Astrocyte of the cerebellum (primary cell): ENCODE results near the gene NBEAL2.

ENCODE experiments used
- DNase-seq: peaks from one replicate; pipeline ENCODE4 v3.0.0-alpha.2; 2011; ENCODE audit warnings: low read depth
- H3K4me3 ChIP-seq: 2 replicates; pipeline ENCODE4 v1.5.1; 2011; ENCODE audit warnings: mild to moderate bottlenecking, low read depth, low read length, moderate library complexity
- CTCF ChIP-seq: IDR thresholded peaks from 2 replicates; pipeline ENCODE4 v1.5.1; 2012; ENCODE audit warnings: low read length, low read depth, moderate library complexity, mild to moderate bottlenecking; ENCODE audit errors: missing control alignments
- in situ Hi-C: cut with HindIII; loops from 2 replicates; pipeline ENCODE4 v1.10.0; 2017; ENCODE audit warnings: low sequenced_read_pairs

NBEAL2 gene

DNA sequence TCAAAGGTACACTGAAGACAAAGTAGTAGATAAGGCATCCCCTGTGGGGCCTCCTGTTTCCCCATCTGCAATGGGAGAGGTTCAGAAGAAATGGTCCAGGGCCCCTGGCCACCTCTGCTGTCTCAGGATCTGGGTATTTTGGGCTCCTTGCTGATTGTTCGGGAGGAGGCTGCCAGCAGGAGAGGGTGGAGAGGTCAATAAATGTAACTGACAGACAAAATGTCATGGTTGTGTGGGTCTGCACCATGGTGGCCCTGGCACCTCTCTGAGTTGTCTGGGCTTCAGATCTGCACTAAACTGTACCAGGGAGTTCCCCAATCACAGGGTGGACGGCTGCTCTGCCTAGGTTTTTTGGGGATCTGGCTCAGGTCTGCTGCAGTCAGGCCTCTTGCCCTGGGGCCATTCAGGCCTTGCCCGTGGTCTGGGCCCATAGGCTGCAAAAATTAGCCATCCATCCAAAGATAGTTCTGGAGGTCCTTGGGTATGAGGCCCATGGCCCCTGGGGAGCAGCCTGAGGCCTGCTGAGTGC lies 7.4 kb downstream of the NBEAL2 start:
- no peak overlapping the region for H3K4me3 ChIP-seq
- TF ChIP-seq CTCF, result no peak
- DNase-seq, result no peak
- in situ Hi-C loops, result no loop called here

DNA sequence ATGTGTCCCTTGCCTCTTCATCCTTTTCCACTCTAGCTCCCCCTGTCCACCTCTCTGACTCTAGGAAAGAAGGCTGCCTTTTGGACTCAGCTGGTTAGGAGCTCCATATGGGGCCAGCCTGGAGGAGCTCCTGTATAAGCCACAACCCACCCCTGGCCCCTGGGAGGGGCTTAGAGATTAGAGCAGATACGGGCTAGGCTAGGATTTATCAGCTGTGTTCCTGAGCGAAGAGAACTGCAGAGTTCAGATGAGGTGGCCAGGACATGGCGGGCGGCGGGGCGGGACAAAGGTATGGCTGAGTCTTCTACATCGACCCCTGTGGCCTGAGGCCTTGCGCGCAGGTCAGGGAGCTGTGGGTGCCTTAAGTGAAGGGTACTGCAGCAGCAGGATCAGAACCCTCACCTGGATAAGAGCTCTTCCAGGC lies 7.9 kb downstream of the NBEAL2 start:
- no peak for DNase-seq
- TF ChIP-seq CTCF, result no peak
- in situ Hi-C loops, result no loop called here
- H3K4me3 ChIP-seq, result no peak overlapping the region

GRCh38 chr3:46987743-46988401 lies 8.4 kb downstream of the NBEAL2 start:
- no peak for TF ChIP-seq CTCF
- no peak for DNase-seq
- no peak overlapping the region for H3K4me3 ChIP-seq
- in situ Hi-C loops, result no loop called here

DNA sequence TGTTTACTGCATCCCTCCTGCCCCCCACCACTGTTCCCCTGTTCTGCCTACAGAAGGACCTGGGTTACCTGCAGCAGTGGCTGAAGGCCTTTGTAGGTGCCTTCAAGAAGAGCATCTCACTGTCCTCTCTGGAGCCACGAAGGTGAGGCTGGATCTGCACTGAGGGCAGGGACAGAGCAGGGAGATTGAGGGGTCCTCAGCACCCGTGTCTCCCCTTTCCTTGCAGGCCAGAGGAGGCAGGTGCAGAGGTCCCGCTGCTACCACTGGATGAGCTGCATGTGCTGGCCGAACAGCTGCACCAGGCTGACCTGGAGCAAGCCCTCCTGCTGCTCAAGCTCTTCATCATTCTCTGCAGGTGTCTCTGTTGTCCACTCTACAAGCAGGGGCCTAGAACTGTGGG lies 9.2 kb downstream of the NBEAL2 start:
- in situ Hi-C loops, result no loop called here
- no peak for DNase-seq
- H3K4me3 ChIP-seq, result no peak overlapping the region

GRCh38 chr3:46989146-46989810 lies 9.8 kb downstream of the NBEAL2 start:
- H3K4me3 ChIP-seq, result no peak overlapping the region
- no peak for DNase-seq
- no peak for TF ChIP-seq CTCF
- in situ Hi-C loops, result no loop called here

More for the DNA sequence above, 9.2 kb downstream of the NBEAL2 start:
- TF ChIP-seq CTCF, result no peak

DNA sequence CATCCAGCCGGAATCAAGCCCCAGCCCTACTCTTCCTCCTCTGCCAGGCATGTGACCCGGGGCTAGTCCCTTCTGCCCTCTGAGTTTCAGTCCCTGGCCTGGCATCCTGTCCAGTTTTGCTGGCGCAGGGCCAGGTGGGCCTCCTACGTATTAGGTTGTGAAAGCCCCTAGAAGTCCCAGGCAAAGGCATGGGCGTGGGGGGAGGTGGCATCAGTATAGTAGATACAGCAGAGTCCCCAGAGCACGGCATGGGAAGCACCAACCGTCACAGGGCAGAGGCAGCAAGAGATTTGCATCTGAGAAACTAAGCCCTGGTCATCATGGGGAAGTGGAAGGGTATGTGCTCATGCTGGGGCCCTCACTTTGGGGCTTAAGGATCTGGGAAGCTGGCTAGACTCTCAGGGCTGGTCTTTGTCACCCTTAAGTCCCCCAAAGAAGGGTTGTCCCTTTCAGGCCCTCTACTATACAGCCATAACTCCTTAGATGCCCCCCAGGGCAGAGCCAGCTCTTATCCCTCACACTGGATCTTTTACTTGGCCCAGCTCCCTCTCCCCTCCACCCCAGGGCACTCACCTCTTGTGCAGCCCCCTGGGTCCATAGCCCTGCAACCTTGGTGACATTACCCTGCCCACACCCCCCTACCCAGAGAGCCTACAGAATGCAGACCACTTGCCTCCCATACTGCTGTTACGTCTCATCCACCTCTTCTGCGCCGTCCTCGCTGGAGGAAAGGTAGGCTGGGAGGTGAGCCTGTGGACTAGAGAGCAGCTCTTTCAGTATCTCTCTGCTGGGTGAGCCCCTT lies 11.3 kb downstream of the NBEAL2 start:
- H3K4me3 ChIP-seq, result no peak overlapping the region
- DNase-seq, result no peak
- TF ChIP-seq CTCF, result no peak
- in situ Hi-C loops, result no loop called here
